OCI-LY7 (cell line): ENCODE measurements around the gene RSAD2. TPM values are rescaled to one million over a fixed set of nuclear protein-coding genes. Genes with fewer than 3 reads are reported as not detected.

ENCODE experiments used
- BruUV-seq: library from RNA; stranded (reverse); fragments of 400-500 nt; replicated peaks from 2 replicates; lab custom pipeline; 2021; lab: Mats Ljungman, UMichigan
- CTCF ChIA-PET: fragments of 300-600 bp; sonication (Branson Sonifier 250); formaldehyde crosslinking; loops from one replicate; lab custom pipeline; 2022; ENCODE audit warnings: antibody characterized with exemption; ENCODE audit not compliant: unreplicated experiment; lab: Charles Lee
- POLR2A ChIA-PET: fragments of 300-600 bp; sonication (Branson Sonifier 250); formaldehyde crosslinking; loops from one replicate; lab custom pipeline; 2022; ENCODE audit warnings: antibody characterized with exemption; lab: Charles Lee
- DNase-seq: peaks from one replicate; pipeline ENCODE4 v3.0.0-alpha.2; 2015; ENCODE audit warnings: low spot score
- H2AFZ ChIP-seq: fragments of 200-600 bp; sonication (generic), shearing (Covaris generic); 2 replicates; pipeline ENCODE4 v1.6.1; 2014; ENCODE audit warnings: mild to moderate bottlenecking, antibody characterized with exemption, low read length, moderate library complexity
- H3K27ac ChIP-seq: fragments of 200-600 bp; sonication (generic); 2 replicates; pipeline ENCODE4 v1.5.1; 2014; ENCODE audit warnings: mixed run types, low read depth, mild to moderate bottlenecking, moderate library complexity, low read length, inconsistent platforms; ENCODE audit not compliant: poor library complexity, severe bottlenecking
- H3K36me3 ChIP-seq: fragments of 200-600 bp; sonication (generic); 2 replicates; pipeline ENCODE4 v1.6.1; 2014; ENCODE audit warnings: mild to moderate bottlenecking, antibody characterized with exemption, low read length, moderate library complexity, mixed read lengths; ENCODE audit not compliant: insufficient read depth
- H3K4me1 ChIP-seq: fragments of 200-600 bp; sonication (generic); 2 replicates; pipeline ENCODE4 v1.5.1; 2014; ENCODE audit warnings: mild to moderate bottlenecking, low read length; ENCODE audit not compliant: insufficient read depth, poor library complexity, severe bottlenecking
- H3K4me2 ChIP-seq: fragments of 200-600 bp; sonication (generic); 2 replicates; pipeline ENCODE4 v1.6.1; 2014; ENCODE audit warnings: mild to moderate bottlenecking, low read length
- H3K4me3 ChIP-seq: fragments of 200-600 bp; sonication (generic); 2 replicates; pipeline ENCODE4 v1.5.1; 2014; ENCODE audit warnings: mild to moderate bottlenecking, low read depth, low read length; ENCODE audit not compliant: poor library complexity, severe bottlenecking
- H3K79me2 ChIP-seq: fragments of 200-600 bp; sonication (generic); 2 replicates; pipeline ENCODE4 v1.6.1; 2016; ENCODE audit warnings: low read depth, mild to moderate bottlenecking, low read length, moderate library complexity, mixed read lengths; ENCODE audit not compliant: insufficient read depth
- H3K9me2 ChIP-seq: fragments of 200-600 bp; sonication (generic); 2 replicates; pipeline ENCODE4 v1.6.1; 2016; ENCODE audit warnings: mild to moderate bottlenecking, low read length, mixed read lengths; ENCODE audit not compliant: insufficient read depth
- H3K9me3 ChIP-seq: fragments of 200-600 bp; sonication (generic); 2 replicates; pipeline ENCODE4 v1.6.1; 2014; ENCODE audit warnings: mild to moderate bottlenecking, mixed run types, low read length, mixed read lengths
- H4K20me1 ChIP-seq: fragments of 200-600 bp; sonication (generic); 2 replicates; pipeline ENCODE4 v1.6.1; 2014; ENCODE audit warnings: mild to moderate bottlenecking, antibody characterized with exemption, low read length, moderate library complexity, mixed read lengths; ENCODE audit not compliant: insufficient read depth
- EZH2phosphoT487 ChIP-seq: fragments of 200-600 bp; sonication (generic); IDR thresholded peaks from 2 replicates; pipeline ENCODE4 v1.6.1; 2018; ENCODE audit warnings: low read depth, borderline replicate concordance, mild to moderate bottlenecking, mixed run types, antibody characterized with exemption, low read length, moderate library complexity, mixed read lengths
- intact Hi-C: fragments of 100-400 bp; cut with micrococcal nuclease; formaldehyde crosslinking; loops from one replicate; pipeline ENCODE4 v1.10.0; 2022; ENCODE audit not compliant: unreplicated experiment
- total RNA-seq, 2 experiments: library from RNA; depleted of rRNA in 1 of 2; stranded (reverse); fragments of >200 nt in 1 of 2; shearing (Covaris generic) in 1 of 2; gene quantifications; 2 replicates each; pipeline ENCODE4 v1.2.3, GENCODE V29; 2014 to 2022
- TF ChIP-seq, protein P1 (sequence below): fragments of 200-600 bp; sonication (generic); conservative IDR thresholded peaks from 2 replicates; pipeline ENCODE4 v1.5.1; 2014; ENCODE audit warnings: mild to moderate bottlenecking, antibody characterized with exemption, low read length, moderate library complexity, mixed read lengths

RSAD2 gene
- total RNA-seq, 2 experiments from 2014 or later: not detected

DNA sequence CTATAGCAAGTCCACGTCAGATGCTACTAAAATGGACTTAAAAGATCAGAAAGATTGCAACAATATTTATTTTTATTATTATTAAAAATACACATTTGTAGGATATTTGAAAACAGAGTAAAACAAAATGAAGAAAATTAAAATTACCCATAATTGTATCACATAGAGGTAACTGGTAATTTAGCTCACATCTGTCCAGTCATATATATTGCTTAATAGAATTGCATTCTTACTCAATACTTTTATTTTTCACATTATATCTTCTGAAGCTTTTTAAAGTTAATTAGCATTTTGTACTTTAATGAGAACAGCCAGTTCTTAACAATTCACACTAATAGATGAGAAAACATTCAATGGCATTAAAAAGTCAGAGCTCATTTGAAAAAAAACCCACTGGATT lies 28.1 kb downstream of the RSAD2 start:
- ChIA-PET POLR2A (interaction anchor here (0.6 to 0.7 kb wide), 6 partner anchors 8 to 1301 kb away, joined by 3 read pairs; no protein-coding TSS in a partner anchor), CTCF (no interaction called here)
- intact Hi-C loops: no loop called here
- Histone ChIP-seq H3K79me2 (no peaks in the 10 kb centered on the region), H3K9me2 (no peaks in the 10 kb centered on the region), H2AFZ (no peak overlapping the region), H3K4me1 (no peaks in the 10 kb centered on the region), H3K27ac (no peak overlapping the region), H3K9me3 (no peaks in the 10 kb centered on the region), H3K4me3 (no peak overlapping the region), H4K20me1 (no peaks in the 10 kb centered on the region), H3K36me3 (no peaks in the 10 kb centered on the region), H3K4me2 (no peak overlapping the region)
- TF ChIP-seq EZH2phosphoT487: no peak
- TF ChIP-seq, protein P1, sequence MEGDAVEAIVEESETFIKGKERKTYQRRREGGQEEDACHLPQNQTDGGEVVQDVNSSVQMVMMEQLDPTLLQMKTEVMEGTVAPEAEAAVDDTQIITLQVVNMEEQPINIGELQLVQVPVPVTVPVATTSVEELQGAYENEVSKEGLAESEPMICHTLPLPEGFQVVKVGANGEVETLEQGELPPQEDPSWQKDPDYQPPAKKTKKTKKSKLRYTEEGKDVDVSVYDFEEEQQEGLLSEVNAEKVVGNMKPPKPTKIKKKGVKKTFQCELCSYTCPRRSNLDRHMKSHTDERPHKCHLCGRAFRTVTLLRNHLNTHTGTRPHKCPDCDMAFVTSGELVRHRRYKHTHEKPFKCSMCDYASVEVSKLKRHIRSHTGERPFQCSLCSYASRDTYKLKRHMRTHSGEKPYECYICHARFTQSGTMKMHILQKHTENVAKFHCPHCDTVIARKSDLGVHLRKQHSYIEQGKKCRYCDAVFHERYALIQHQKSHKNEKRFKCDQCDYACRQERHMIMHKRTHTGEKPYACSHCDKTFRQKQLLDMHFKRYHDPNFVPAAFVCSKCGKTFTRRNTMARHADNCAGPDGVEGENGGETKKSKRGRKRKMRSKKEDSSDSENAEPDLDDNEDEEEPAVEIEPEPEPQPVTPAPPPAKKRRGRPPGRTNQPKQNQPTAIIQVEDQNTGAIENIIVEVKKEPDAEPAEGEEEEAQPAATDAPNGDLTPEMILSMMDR: no peak
- no TSS peak for BruUV-seq
- no peak for DNase-seq

DNA sequence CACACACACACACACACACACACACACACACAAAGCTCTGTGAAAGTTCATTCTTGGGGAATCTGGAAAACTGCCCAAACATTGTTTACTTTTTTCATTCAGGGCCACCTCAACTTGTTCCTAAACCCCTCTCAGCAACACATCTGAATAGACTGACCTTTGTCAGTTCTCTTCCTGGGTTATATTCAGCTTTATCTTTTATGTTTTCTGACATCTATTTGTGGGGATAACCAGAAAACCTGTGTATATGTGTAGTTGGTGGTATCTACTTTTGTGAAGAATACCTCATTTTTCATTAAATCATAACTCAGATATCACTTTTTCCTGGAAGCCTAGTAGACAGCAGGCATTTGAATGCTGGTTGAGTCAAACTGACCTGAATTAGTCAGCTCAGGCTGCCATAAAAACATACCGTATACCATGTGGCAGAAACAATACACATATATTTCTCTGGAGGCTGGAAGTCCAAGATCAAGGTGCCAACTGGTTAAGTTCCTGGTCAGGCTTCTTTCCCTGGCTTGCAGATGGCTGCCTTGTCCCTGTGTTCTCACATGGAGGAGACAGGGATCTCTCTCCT lies 28.7 kb downstream of the RSAD2 start:
- no TSS peak for BruUV-seq
- Histone ChIP-seq H3K9me3 (no peaks in the 10 kb centered on the region), H3K79me2 (no peaks in the 10 kb centered on the region), H4K20me1 (no peaks in the 10 kb centered on the region), H3K27ac (no peak overlapping the region), H3K4me3 (no peak overlapping the region), H3K4me2 (no peak overlapping the region), H2AFZ (no peak overlapping the region), H3K9me2 (no peaks in the 10 kb centered on the region), H3K36me3 (no peaks in the 10 kb centered on the region), H3K4me1 (no peaks in the 10 kb centered on the region)
- intact Hi-C loops: no loop called here
- TF ChIP-seq, protein P1: no peak
- TF ChIP-seq EZH2phosphoT487: no peak
- POLR2A ChIA-PET: interaction anchor here (0.6 kb wide), 4 partner anchors 56 to 1301 kb away, joined by 3 read pairs; no protein-coding TSS in a partner anchor
- CTCF ChIA-PET: no interaction called here
- no peak for DNase-seq

DNA sequence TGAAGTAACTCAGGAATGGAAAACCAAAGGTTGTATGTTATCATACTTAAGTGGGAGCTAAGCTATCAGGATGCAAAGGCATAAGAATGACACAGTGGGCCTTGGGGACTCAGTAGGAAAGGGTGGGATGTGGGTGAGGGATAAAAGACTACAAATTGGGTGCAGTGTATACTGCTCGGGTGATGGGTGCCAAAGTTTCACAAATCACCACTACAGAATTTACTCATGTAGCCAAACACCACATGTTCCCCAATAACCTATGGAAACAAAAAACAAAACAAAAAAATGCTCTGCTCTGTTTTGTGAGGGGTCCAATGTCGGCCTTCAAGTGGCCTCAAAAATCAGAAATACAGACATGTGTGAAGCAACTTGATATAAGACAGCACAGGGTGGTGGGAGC lies 30.7 kb downstream of the RSAD2 start:
- DNase-seq: no peak
- Histone ChIP-seq H3K9me3 (no peaks in the 10 kb centered on the region), H2AFZ (no peak overlapping the region), H3K9me2 (no peaks in the 10 kb centered on the region), H3K79me2 (no peaks in the 10 kb centered on the region), H3K27ac (no peak overlapping the region), H3K4me1 (no peaks in the 10 kb centered on the region), H3K4me2 (no peak overlapping the region), H3K36me3 (no peaks in the 10 kb centered on the region), H3K4me3 (no peak overlapping the region), H4K20me1 (no peaks in the 10 kb centered on the region)
- TF ChIP-seq EZH2phosphoT487: no peak
- TF ChIP-seq, protein P1: no peak
- intact Hi-C loops: no loop called here
- no TSS peak for BruUV-seq
- ChIA-PET POLR2A (interaction anchor here (0.8 to 1.3 kb wide), 2 partner anchors 40 to 132 kb away, joined by 3 read pairs; no protein-coding TSS in a partner anchor), CTCF (no interaction called here)
